ENCODE results near the gene PALLD.

GRCh38 chr4:168598191-168598590 is 101.3 kb downstream of the PALLD start:
- TF ChIP-seq CTCF (IDR thresholded peaks at IDR 0.05; ENCODE audit: borderline replicate concordance, extremely low read depth, low read length, poor library complexity, severe bottlenecking) (no peak), EZH2 (IDR thresholded peaks at IDR 0.05; ENCODE audit: borderline replicate concordance, low read depth, low read length, severe bottlenecking) (no peak)
